ENCODE data around the gene DISC1. TPM values are rescaled to one million over a fixed set of nuclear protein-coding genes. Genes with fewer than 3 reads are reported as not detected.

DISC1 gene
- total and polyA plus RNA-seq, 2 experiments from 2014 or later = 2.1 to 6.5 TPM

GRCh38 chr1:232084584-232085223, 458.1 kb downstream of the DISC1 start:
- no peaks in the 10 kb centered on the region for H3K27me3 Mint-ChIP-seq (ENCODE audit: insufficient read depth, low read depth, poor library complexity)
- H3K9me3 Mint-ChIP-seq = peaks cover 13% of the 10 kb centered on the region
- Histone ChIP-seq H3K4me3 (no peak overlapping the region), H3K27me3 (ENCODE audit: insufficient read depth) (no peaks in the 10 kb centered on the region), H2AFZ (no peak overlapping the region), H3K4me2 (peak overlapping the region; percentile 24; the same call in 1 of the 2 replicates), H3K27ac (ENCODE audit: low read depth) (no peak overlapping the region), H3F3A (replicated peaks; ENCODE audit: low read depth) (no peaks in the 10 kb centered on the region), H4K20me1 (replicated peaks; ENCODE audit: insufficient read depth) (no peaks in the 10 kb centered on the region), H3K4me1 (ENCODE audit: insufficient read depth) (0 out of 2 replicates have a peak, but pooled peaks cover 4% of the 10 kb centered on the region), H3K79me2 (replicated peaks; ENCODE audit: insufficient read depth) (no peaks in the 10 kb centered on the region), H3K9me2 (ENCODE audit: insufficient read depth) (peaks cover 13% of the 10 kb centered on the region), H3K36me3 (ENCODE audit: insufficient read depth) (no peaks in the 10 kb centered on the region; the same call in 1 of the 2 replicates)
- peaks cover 8% of the 10 kb centered on the region; the same call in 2 of the 3 replicates for H3K36me3 Mint-ChIP-seq (ENCODE audit: low read depth)
- TF ChIP-seq REST (IDR thresholded peaks at IDR 0.05; ENCODE audit: unreplicated experiment) (peak; percentile 92), EZH2 (IDR thresholded peaks at IDR 0.05; ENCODE audit: low read depth, unreplicated experiment) (no peak), CREB1 (CRISPR knock-in tag; IDR thresholded peaks at IDR 0.05; ENCODE audit: low read depth) (no peak), EZH2phosphoT487 (IDR thresholded peaks at IDR 0.05; ENCODE audit: unreplicated experiment) (no peak), STAT1 (IDR thresholded peaks at IDR 0.05; ENCODE audit: unreplicated experiment) (no peak), JUNB (IDR thresholded peaks at IDR 0.05; ENCODE audit: unreplicated experiment) (no peak), ZNF114 (CRISPR knock-in tag; IDR thresholded peaks at IDR 0.05) (no peak)
- TF ChIP-seq, protein P1, sequence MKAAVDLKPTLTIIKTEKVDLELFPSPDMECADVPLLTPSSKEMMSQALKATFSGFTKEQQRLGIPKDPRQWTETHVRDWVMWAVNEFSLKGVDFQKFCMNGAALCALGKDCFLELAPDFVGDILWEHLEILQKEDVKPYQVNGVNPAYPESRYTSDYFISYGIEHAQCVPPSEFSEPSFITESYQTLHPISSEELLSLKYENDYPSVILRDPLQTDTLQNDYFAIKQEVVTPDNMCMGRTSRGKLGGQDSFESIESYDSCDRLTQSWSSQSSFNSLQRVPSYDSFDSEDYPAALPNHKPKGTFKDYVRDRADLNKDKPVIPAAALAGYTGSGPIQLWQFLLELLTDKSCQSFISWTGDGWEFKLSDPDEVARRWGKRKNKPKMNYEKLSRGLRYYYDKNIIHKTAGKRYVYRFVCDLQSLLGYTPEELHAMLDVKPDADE (IDR thresholded peaks at IDR 0.05) = 0 out of 2 replicates have a peak, but pooled peaks have one; percentile 5
- TF ChIP-seq, protein P2, sequence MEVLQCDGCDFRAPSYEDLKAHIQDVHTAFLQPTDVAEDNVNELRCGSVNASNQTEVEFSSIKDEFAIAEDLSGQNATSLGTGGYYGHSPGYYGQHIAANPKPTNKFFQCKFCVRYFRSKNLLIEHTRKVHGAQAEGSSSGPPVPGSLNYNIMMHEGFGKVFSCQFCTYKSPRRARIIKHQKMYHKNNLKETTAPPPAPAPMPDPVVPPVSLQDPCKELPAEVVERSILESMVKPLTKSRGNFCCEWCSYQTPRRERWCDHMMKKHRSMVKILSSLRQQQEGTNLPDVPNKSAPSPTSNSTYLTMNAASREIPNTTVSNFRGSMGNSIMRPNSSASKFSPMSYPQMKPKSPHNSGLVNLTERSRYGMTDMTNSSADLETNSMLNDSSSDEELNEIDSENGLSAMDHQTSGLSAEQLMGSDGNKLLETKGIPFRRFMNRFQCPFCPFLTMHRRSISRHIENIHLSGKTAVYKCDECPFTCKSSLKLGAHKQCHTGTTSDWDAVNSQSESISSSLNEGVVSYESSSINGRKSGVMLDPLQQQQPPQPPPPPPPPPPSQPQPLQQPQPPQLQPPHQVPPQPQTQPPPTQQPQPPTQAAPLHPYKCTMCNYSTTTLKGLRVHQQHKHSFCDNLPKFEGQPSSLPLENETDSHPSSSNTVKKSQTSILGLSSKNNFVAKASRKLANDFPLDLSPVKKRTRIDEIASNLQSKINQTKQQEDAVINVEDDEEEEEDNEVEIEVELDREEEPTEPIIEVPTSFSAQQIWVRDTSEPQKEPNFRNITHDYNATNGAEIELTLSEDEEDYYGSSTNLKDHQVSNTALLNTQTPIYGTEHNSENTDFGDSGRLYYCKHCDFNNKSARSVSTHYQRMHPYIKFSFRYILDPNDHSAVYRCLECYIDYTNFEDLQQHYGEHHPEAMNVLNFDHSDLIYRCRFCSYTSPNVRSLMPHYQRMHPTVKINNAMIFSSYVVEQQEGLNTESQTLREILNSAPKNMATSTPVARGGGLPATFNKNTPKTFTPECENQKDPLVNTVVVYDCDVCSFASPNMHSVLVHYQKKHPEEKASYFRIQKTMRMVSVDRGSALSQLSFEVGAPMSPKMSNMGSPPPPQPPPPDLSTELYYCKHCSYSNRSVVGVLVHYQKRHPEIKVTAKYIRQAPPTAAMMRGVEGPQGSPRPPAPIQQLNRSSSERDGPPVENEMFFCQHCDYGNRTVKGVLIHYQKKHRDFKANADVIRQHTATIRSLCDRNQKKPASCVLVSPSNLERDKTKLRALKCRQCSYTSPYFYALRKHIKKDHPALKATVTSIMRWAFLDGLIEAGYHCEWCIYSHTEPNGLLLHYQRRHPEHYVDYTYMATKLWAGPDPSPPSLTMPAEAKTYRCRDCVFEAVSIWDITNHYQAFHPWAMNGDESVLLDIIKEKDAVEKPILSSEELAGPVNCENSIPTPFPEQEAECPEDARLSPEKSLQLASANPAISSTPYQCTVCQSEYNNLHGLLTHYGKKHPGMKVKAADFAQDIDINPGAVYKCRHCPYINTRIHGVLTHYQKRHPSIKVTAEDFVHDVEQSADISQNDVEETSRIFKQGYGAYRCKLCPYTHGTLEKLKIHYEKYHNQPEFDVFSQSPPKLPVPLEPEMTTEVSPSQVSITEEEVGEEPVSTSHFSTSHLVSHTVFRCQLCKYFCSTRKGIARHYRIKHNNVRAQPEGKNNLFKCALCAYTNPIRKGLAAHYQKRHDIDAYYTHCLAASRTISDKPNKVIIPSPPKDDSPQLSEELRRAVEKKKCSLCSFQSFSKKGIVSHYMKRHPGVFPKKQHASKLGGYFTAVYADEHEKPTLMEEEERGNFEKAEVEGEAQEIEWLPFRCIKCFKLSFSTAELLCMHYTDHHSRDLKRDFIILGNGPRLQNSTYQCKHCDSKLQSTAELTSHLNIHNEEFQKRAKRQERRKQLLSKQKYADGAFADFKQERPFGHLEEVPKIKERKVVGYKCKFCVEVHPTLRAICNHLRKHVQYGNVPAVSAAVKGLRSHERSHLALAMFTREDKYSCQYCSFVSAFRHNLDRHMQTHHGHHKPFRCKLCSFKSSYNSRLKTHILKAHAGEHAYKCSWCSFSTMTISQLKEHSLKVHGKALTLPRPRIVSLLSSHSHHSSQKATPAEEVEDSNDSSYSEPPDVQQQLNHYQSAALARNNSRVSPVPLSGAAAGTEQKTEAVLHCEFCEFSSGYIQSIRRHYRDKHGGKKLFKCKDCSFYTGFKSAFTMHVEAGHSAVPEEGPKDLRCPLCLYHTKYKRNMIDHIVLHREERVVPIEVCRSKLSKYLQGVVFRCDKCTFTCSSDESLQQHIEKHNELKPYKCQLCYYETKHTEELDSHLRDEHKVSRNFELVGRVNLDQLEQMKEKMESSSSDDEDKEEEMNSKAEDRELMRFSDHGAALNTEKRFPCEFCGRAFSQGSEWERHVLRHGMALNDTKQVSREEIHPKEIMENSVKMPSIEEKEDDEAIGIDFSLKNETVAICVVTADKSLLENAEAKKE (CRISPR knock-in tag; IDR thresholded peaks at IDR 0.05) = peak; percentile 59; the same call in 1 of the 2 replicates
- DNase-seq (ENCODE audit: low spot score) (peak; percentile 86), ATAC-seq (peak; percentile 100)
- no peak overlapping the region for H3K27ac Mint-ChIP-seq
- H3K4me1 Mint-ChIP-seq = no peaks in the 10 kb centered on the region
- H3K4me3 Mint-ChIP-seq = no peak overlapping the region
